ENCODE measurements around the gene ABHD8. TPM values are rescaled to one million over a fixed set of nuclear protein-coding genes. Genes with fewer than 3 reads are reported as not detected.

Gene ABHD8
- total and polyA plus RNA-seq, 2 of the 13 experiments (the other 11 are each of a cell fraction or from before 2014, with no cell fraction given), result 6.3 to 7.2 TPM

- TF ChIP-seq HNRNPH1 (optimal IDR thresholded peaks at IDR 0.05; ENCODE audit: low read depth, low read length) (no peak), NR2F6 (IDR thresholded peaks at IDR 0.05) (no peak), NR2F6 (CRISPR knock-in tag; IDR thresholded peaks at IDR 0.05) (peak; percentile 23; the same call in 1 of the 2 replicates), ZNF274 (CRISPR knock-in tag; IDR thresholded peaks at IDR 0.05) (no peak), SMARCE1 (IDR thresholded peaks at IDR 0.05; ENCODE audit: borderline replicate concordance) (no peak), IRF9 (CRISPR knock-in tag; IDR thresholded peaks at IDR 0.05; ENCODE audit: borderline replicate concordance) (0 out of 2 replicates have a peak, but pooled peaks have one; percentile 31), ZNF24 (IDR thresholded peaks at IDR 0.05) (no peak), ZNF576 (CRISPR knock-in tag; IDR thresholded peaks at IDR 0.05) (no peak), FOXK1 (CRISPR knock-in tag; IDR thresholded peaks at IDR 0.05; ENCODE audit: borderline replicate concordance, low read depth) (no peak), RELA (CRISPR knock-in tag; IDR thresholded peaks at IDR 0.05) (no peak), ZFP82 (CRISPR knock-in tag; IDR thresholded peaks at IDR 0.05; ENCODE audit: borderline replicate concordance) (no peak), ZBTB25 (CRISPR knock-in tag; IDR thresholded peaks at IDR 0.05) (no peak), TOPORS (CRISPR knock-in tag; IDR thresholded peaks at IDR 0.05) (no peak), ZFP1 (CRISPR knock-in tag; IDR thresholded peaks at IDR 0.05) (no peak), EP300 (IDR thresholded peaks at IDR 0.05; ENCODE audit: low read depth in 2 of 2, low read length in 2 of 2) (no peak), EP300 (CRISPR knock-in tag; IDR thresholded peaks at IDR 0.05; ENCODE audit: borderline replicate concordance) (no peak), ZMAT5 (CRISPR knock-in tag; IDR thresholded peaks at IDR 0.05; ENCODE audit: borderline replicate concordance, low read depth) (no peak), PBX3 (CRISPR knock-in tag; IDR thresholded peaks at IDR 0.05; ENCODE audit: borderline replicate concordance) (no peak), ZNF678 (CRISPR knock-in tag; IDR thresholded peaks at IDR 0.05) (no peak), GATAD1 (CRISPR knock-in tag; IDR thresholded peaks at IDR 0.05) (0 out of 2 replicates have a peak, but pooled peaks have one; percentile 22), YY1 (IDR thresholded peaks at IDR 0.05; ENCODE audit: insufficient read depth, insufficient replicate concordance, low read depth, low read length) (peak; percentile 26), PLSCR1 (CRISPR knock-in tag; IDR thresholded peaks at IDR 0.05; ENCODE audit: borderline replicate concordance) (no peak), SALL1 (CRISPR knock-in tag; IDR thresholded peaks at IDR 0.05) (peak; percentile 27; the same call in 1 of the 2 replicates), ZNF550 (CRISPR knock-in tag; IDR thresholded peaks at IDR 0.05; ENCODE audit: borderline replicate concordance) (no peak), ZNF432 (CRISPR knock-in tag; IDR thresholded peaks at IDR 0.05; ENCODE audit: borderline replicate concordance) (no peak), MAF1 (CRISPR knock-in tag; IDR thresholded peaks at IDR 0.05; ENCODE audit: borderline replicate concordance) (no peak)
Observed at GRCh38 chr19:17346109-17346671, 43.0 kb upstream of the ABHD8 start (continued).
